Ascending aorta (tissue), 2 donors: ENCODE results near the gene ZNF423. TPM values are rescaled to one million over a fixed set of nuclear protein-coding genes. Genes with fewer than 3 reads are reported as not detected.

Source experiments
- DNase-seq, 2 donors: peaks; one replicate each; pipeline ENCODE4 v3.0.0-alpha.2; 2019; ENCODE audit warnings: low spot score in 2 of 2
- H3K27ac ChIP-seq, 2 donors: fragments of 200-600 bp; sonication (generic); one replicate each; pipeline ENCODE4 v1.5.1; 2016 to 2017; ENCODE audit warnings: mild to moderate bottlenecking in 1 of 2
- H3K27me3 ChIP-seq: fragments of 200-600 bp; sonication (generic); one replicate; pipeline ENCODE4 v1.5.1; 2017
- H3K36me3 ChIP-seq, 2 donors: fragments of 200-600 bp; sonication (generic); one replicate each; pipeline ENCODE4 v1.5.1; 2016
- H3K4me1 ChIP-seq, 2 donors: fragments of 200-600 bp; sonication (generic); one replicate each; pipeline ENCODE4 v1.5.1; 2016 to 2017; ENCODE audit warnings: mild to moderate bottlenecking in 1 of 2
- H3K4me3 ChIP-seq, 2 donors: fragments of 200-600 bp; sonication (generic); one replicate each; pipeline ENCODE4 v1.5.1; 2016 to 2017; ENCODE audit warnings: mild to moderate bottlenecking in 1 of 2
- H3K9me3 ChIP-seq, 2 donors: fragments of 200-600 bp; sonication (generic); one replicate each; pipeline ENCODE4 v1.5.1; 2016
- CTCF ChIP-seq, 3 experiments: fragments of 200-600 bp in 2 of 3; fragments of 450-650 bp in 1 of 3; sonication (generic) in 2 of 3; IDR thresholded peaks; one replicate each; pipeline ENCODE4 v1.5.1; 2016 to 2019; ENCODE audit warnings: antibody characterized with exemption in 3 of 3, mild to moderate bottlenecking in 1 of 3, moderate library complexity in 1 of 3
- intact Hi-C: fragments of 100-400 bp; cut with DNase I; formaldehyde crosslinking; loops from one replicate; pipeline ENCODE4 v1.15.1; 2023
- total RNA-seq: library from RNA; depleted of rRNA; stranded (reverse); fragments of >200 nt; gene quantifications from one replicate; pipeline ENCODE4 v1.1.0, GENCODE V29; 2016

The ZNF423 gene
- total RNA-seq, 1 donor from 2014 or later = 42.9 TPM

- DNase-seq = no peak
- intact Hi-C loops = loop anchor here (2.0 kb wide), 4 partner anchors 53 to 347 kb away; no protein-coding TSS in a partner anchor
- no peak for TF ChIP-seq CTCF (IDR thresholded peaks at IDR 0.05)
- H3K4me3 ChIP-seq = peak overlapping the region in 1 of 2 donors; percentile 38
- no peaks in the 10 kb centered on the region for H3K36me3 ChIP-seq
- H3K27me3 ChIP-seq = no peaks in the 10 kb centered on the region
- H3K27ac ChIP-seq = no peak overlapping the region
- peaks cover 0 to 5% of the 10 kb centered on the region in 2 donors for H3K4me1 ChIP-seq
- H3K9me3 ChIP-seq = no peaks in the 10 kb centered on the region
Measured at GRCh38 chr16:49755716-49756505, 100.0 kb downstream of the ZNF423 start.

- H3K36me3 ChIP-seq = no peaks in the 10 kb centered on the region
- DNase-seq = no peak
- peak; percentile 12 to 66 (median 45) for TF ChIP-seq CTCF (IDR thresholded peaks at IDR 0.05)
- H3K27me3 ChIP-seq = no peaks in the 10 kb centered on the region
- no peak overlapping the region for H3K27ac ChIP-seq
- no peaks in the 10 kb centered on the region for H3K9me3 ChIP-seq
- H3K4me3 ChIP-seq = peak overlapping the region; percentile 38 to 66
- intact Hi-C loops = loop anchor here (2.0 kb wide), 4 partner anchors 52 to 346 kb away; no protein-coding TSS in a partner anchor
- H3K4me1 ChIP-seq = peaks cover 0 to 5% of the 10 kb centered on the region in 2 donors
Measured at GRCh38 chr16:49755313-49755620, 100.6 kb downstream of the ZNF423 start.

- Histone ChIP-seq H3K27me3 (no peaks in the 10 kb centered on the region), H3K27ac (no peak overlapping the region), H3K36me3 (no peaks in the 10 kb centered on the region), H3K9me3 (no peaks in the 10 kb centered on the region), H3K4me1 (peaks cover 0 to 5% of the 10 kb centered on the region in 2 donors), H3K4me3 (peak overlapping the region; percentile 38 to 66)
- intact Hi-C loops = loop anchor here (2.0 kb wide), 4 partner anchors 52 to 346 kb away; no protein-coding TSS in a partner anchor
- no peak for DNase-seq
- TF ChIP-seq CTCF (IDR thresholded peaks at IDR 0.05) = no peak
Measured at GRCh38 chr16:49754495-49755312, 101.2 kb downstream of the ZNF423 start.

GRCh38 chr16:49750341-49751000 lies 105.4 kb downstream of the ZNF423 start:
- DNase-seq = no peak
- intact Hi-C loops = no loop called here
- TF ChIP-seq CTCF (IDR thresholded peaks at IDR 0.05) = no peak
- Histone ChIP-seq H3K9me3 (no peaks in the 10 kb centered on the region), H3K4me1 (peaks cover 0 to 5% of the 10 kb centered on the region in 2 donors), H3K27me3 (no peaks in the 10 kb centered on the region), H3K27ac (no peak overlapping the region), H3K36me3 (no peaks in the 10 kb centered on the region), H3K4me3 (no peak overlapping the region)

- intact Hi-C loops = no loop called here
- no peaks in the 10 kb centered on the region for H3K36me3 ChIP-seq
- TF ChIP-seq CTCF (IDR thresholded peaks at IDR 0.05) = no peak
- no peak overlapping the region for H3K27ac ChIP-seq
- DNase-seq = no peak
- H3K27me3 ChIP-seq = no peaks in the 10 kb centered on the region
- no peaks in the 10 kb centered on the region for H3K9me3 ChIP-seq
- H3K4me3 ChIP-seq = no peak overlapping the region
- peaks cover 0 to 4% of the 10 kb centered on the region in 2 donors for H3K4me1 ChIP-seq
Measured at GRCh38 chr16:49749816-49750215, 106.1 kb downstream of the ZNF423 start.
